Ascending aorta (tissue), 2 donors: Measurements from ENCODE around the gene ZC3HAV1. TPM values are rescaled to one million over a fixed set of nuclear protein-coding genes. Genes with fewer than 3 reads are reported as not detected.

Source experiments
- DNase-seq, 2 donors: peaks; one replicate each; pipeline ENCODE4 v3.0.0-alpha.2; 2019; ENCODE audit warnings: low spot score in 2 of 2
- H3K27ac ChIP-seq, 2 donors: fragments of 200-600 bp; sonication (generic); one replicate each; pipeline ENCODE4 v1.5.1; 2016 to 2017; ENCODE audit warnings: mild to moderate bottlenecking in 1 of 2
- H3K27me3 ChIP-seq: fragments of 200-600 bp; sonication (generic); one replicate; pipeline ENCODE4 v1.5.1; 2017
- H3K36me3 ChIP-seq, 2 donors: fragments of 200-600 bp; sonication (generic); one replicate each; pipeline ENCODE4 v1.5.1; 2016
- H3K4me1 ChIP-seq, 2 donors: fragments of 200-600 bp; sonication (generic); one replicate each; pipeline ENCODE4 v1.5.1; 2016 to 2017; ENCODE audit warnings: mild to moderate bottlenecking in 1 of 2
- H3K4me3 ChIP-seq, 2 donors: fragments of 200-600 bp; sonication (generic); one replicate each; pipeline ENCODE4 v1.5.1; 2016 to 2017; ENCODE audit warnings: mild to moderate bottlenecking in 1 of 2
- H3K9me3 ChIP-seq, 2 donors: fragments of 200-600 bp; sonication (generic); one replicate each; pipeline ENCODE4 v1.5.1; 2016
- CTCF ChIP-seq, 3 experiments: fragments of 200-600 bp in 2 of 3; fragments of 450-650 bp in 1 of 3; sonication (generic) in 2 of 3; IDR thresholded peaks; one replicate each; pipeline ENCODE4 v1.5.1; 2016 to 2019; ENCODE audit warnings: antibody characterized with exemption in 3 of 3, mild to moderate bottlenecking in 1 of 3, moderate library complexity in 1 of 3
- intact Hi-C: fragments of 100-400 bp; cut with DNase I; formaldehyde crosslinking; loops from one replicate; pipeline ENCODE4 v1.15.1; 2023
- total RNA-seq: library from RNA; depleted of rRNA; stranded (reverse); fragments of >200 nt; gene quantifications from one replicate; pipeline ENCODE4 v1.1.0, GENCODE V29; 2016

The ZC3HAV1 gene
- total RNA-seq, 1 donor from 2014 or later: 25.0 TPM

DNA sequence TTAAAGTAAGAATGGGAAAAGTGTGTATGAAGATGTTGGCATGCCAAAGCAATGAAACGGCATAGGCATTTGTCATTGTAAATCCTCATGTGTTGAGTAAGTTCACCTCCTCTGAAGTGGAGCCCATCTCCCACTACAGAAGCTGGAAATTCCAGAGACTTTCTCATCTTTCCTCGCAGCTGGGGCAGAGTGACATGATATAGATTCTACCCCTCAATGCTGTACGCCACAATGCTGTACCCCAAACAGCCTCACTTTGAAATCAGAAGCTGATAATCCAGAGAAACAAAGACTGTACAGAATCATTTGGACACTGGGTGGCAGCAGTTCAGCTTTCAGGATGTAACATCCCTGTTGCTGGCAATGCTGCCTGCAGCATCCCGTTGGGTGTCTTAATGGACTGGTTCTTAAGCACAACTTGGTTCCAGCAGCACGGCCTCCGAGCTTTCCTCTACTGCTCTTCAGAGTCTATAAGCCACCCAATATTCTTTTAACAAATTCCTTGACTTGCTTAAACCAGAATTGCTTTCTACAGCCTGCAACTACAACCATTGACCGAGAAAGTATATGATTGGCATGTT, 92.5 kb downstream of the ZC3HAV1 start:
- intact Hi-C loops: loop anchor here (2.0 kb wide), 1 partner anchor 58 kb away; no protein-coding TSS in a partner anchor
- DNase-seq: peak in 1 of 2 donors; percentile 68
- Histone ChIP-seq H3K27ac (no peak overlapping the region), H3K9me3 (no peaks in the 10 kb centered on the region), H3K36me3 (no peaks in the 10 kb centered on the region), H3K4me1 (no peaks in the 10 kb centered on the region), H3K27me3 (no peaks in the 10 kb centered on the region), H3K4me3 (no peak overlapping the region)
- peak; percentile 27 to 53 (median 33) for TF ChIP-seq CTCF (IDR thresholded peaks at IDR 0.05)

GRCh38 chr7:139011373-139011772, 98.1 kb downstream of the ZC3HAV1 start:
- no peaks in the 10 kb centered on the region for H3K9me3 ChIP-seq
- no peaks in the 10 kb centered on the region for H3K27me3 ChIP-seq
- no peaks in the 10 kb centered on the region for H3K4me1 ChIP-seq
- no peaks in the 10 kb centered on the region for H3K36me3 ChIP-seq
- H3K27ac ChIP-seq: no peak overlapping the region
- no peak for TF ChIP-seq CTCF (IDR thresholded peaks at IDR 0.05)
- intact Hi-C loops: no loop called here
- DNase-seq: no peak
- no peak overlapping the region for H3K4me3 ChIP-seq

DNA sequence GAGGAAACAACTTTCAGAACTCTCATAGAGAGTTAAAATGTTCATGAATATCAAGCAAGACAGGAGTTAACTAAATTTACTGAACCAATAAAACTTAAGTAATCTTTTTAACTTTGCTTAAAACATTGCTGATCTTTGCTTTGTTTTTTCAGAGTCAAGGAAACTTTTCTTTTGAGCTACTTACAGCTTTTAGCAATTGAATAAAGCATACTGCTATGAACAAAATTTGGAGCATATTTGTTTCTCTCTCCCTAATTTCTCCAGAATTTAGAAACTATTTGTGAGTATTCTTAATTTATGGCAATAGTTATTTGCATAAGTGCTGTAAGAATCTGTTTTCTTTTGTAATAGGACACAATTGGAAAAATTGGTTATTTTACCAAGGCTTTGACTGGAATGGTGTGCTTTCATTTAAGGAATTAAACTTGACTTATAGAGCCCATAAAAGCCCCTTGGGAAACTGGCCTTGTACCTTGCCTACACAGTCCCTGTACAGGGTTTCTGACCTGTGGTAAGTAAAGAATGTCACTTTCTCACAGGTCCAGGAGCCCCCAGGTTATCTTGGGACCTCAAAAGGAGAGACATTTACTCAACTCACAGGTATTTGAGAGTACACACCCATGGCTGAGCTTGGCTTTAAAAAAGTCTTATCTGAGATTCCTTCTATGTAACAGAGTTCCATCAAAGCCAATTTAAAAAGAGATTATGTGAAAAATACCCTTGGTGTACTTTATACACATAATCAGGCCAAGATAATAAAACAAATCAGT, 105.0 kb downstream of the ZC3HAV1 start:
- intact Hi-C loops: no loop called here
- Histone ChIP-seq H3K36me3 (no peaks in the 10 kb centered on the region), H3K4me3 (no peak overlapping the region), H3K27ac (no peak overlapping the region), H3K4me1 (no peaks in the 10 kb centered on the region), H3K27me3 (no peaks in the 10 kb centered on the region), H3K9me3 (no peaks in the 10 kb centered on the region)
- TF ChIP-seq CTCF (IDR thresholded peaks at IDR 0.05): no peak
- no peak for DNase-seq

- TF ChIP-seq CTCF (IDR thresholded peaks at IDR 0.05): no peak
- Histone ChIP-seq H3K27me3 (no peaks in the 10 kb centered on the region), H3K4me3 (no peak overlapping the region), H3K9me3 (no peaks in the 10 kb centered on the region), H3K36me3 (no peaks in the 10 kb centered on the region), H3K27ac (no peak overlapping the region), H3K4me1 (no peaks in the 10 kb centered on the region)
- intact Hi-C loops: no loop called here
- DNase-seq: no peak
Observed at GRCh38 chr7:138999414-138999813, 110.1 kb downstream of the ZC3HAV1 start.

Other genes with a start within 250 kb of the ZC3HAV1 start
- gene KIAA1549, start 128.3 kb downstream of the ZC3HAV1 start, total RNA-seq: 0.11 TPM
- gene ZC3HAV1L, start 73.7 kb downstream of the ZC3HAV1 start, total RNA-seq: 29.1 TPM
- 3.7 TPM for gene UBN2, start 121.5 kb upstream of the ZC3HAV1 start, total RNA-seq
- not detected for gene FMC1, start 231.6 kb upstream of the ZC3HAV1 start, total RNA-seq